Spleen (tissue), 11 donors: Measurements from ENCODE around the gene CWF19L1. TPM values are rescaled to one million over a fixed set of nuclear protein-coding genes. Genes with fewer than 3 reads are reported as not detected.

Experiments
- DNase-seq: peaks from one replicate; pipeline ENCODE4 v3.0.0-alpha.2; 2020
- H3K27ac ChIP-seq, 8 donors: fragments of 200-600 bp; sonication (generic) in 7 of 8; 1 replicate in 4 of 8; 2 replicates in 4 of 8; pipeline versions ENCODE4 v1.5.0 to v1.8.0; 2016 to 2021; ENCODE audit warnings: inconsistent platforms in 4 of 8, mild to moderate bottlenecking in 4 of 8, moderate library complexity in 1 of 8
- H3K27me3 ChIP-seq, 7 donors: fragments of 200-600 bp; sonication (generic) in 6 of 7; replicated peaks in 1 of 7; 1 replicate in 4 of 7; 2 replicates in 3 of 7; pipeline versions ENCODE4 v1.5.0 to v1.8.0; 2016 to 2021; ENCODE audit warnings: inconsistent platforms in 3 of 7, mild to moderate bottlenecking in 1 of 7
- H3K36me3 ChIP-seq, 6 donors: fragments of 200-600 bp; sonication (generic) in 5 of 6; 1 replicate in 4 of 6; 2 replicates in 2 of 6; pipeline versions ENCODE4 v1.5.0 to v1.8.0; 2016 to 2021; ENCODE audit warnings: inconsistent platforms in 2 of 6
- H3K4me1 ChIP-seq, 6 donors: fragments of 200-600 bp; sonication (generic) in 5 of 6; 1 replicate in 3 of 6; 2 replicates in 3 of 6; pipeline versions ENCODE4 v1.5.0 to v1.8.0; 2016 to 2021; ENCODE audit warnings: inconsistent platforms in 3 of 6
- H3K4me3 ChIP-seq, 8 donors: fragments of 200-600 bp; sonication (generic) in 7 of 8; 1 replicate in 4 of 8; 2 replicates in 4 of 8; pipeline versions ENCODE4 v1.5.0 to v1.8.0; 2016 to 2021; ENCODE audit warnings: inconsistent platforms in 4 of 8, mild to moderate bottlenecking in 4 of 8, moderate library complexity in 2 of 8
- H3K9me3 ChIP-seq, 8 donors: fragments of 200-600 bp; sonication (generic) in 7 of 8; 1 replicate in 4 of 8; 2 replicates in 4 of 8; pipeline versions ENCODE4 v1.5.0 to v1.8.0; 2016 to 2021; ENCODE audit warnings: inconsistent platforms in 4 of 8
- POLR2A ChIP-seq, 3 donors: fragments of 450-650 bp; IDR thresholded peaks; one replicate each; pipeline ENCODE4 v1.5.1; 2017; ENCODE audit warnings: antibody characterized with exemption in 3 of 3, mild to moderate bottlenecking in 1 of 3
- POLR2AphosphoS5 ChIP-seq, 3 donors: sonication (generic); formaldehyde crosslinking; IDR thresholded peaks; one replicate each; pipeline ENCODE4 v1.5.1; 2017; ENCODE audit warnings: antibody characterized with exemption in 3 of 3
- WGBS, 5 donors: extraction: QIAGEN DNeasy Blood & Tissue Kit in 3 of 5; methylation state at CpG; one replicate each; pipeline versions ENCODE4 v1.1.5 to v1.1.7; 2013 to 2018; 5-methylcytosine and 5-hydroxymethylcytosine counted together
- intact Hi-C: fragments of 100-400 bp; cut with DNase I; formaldehyde crosslinking; loops from one replicate; pipeline ENCODE4 v1.15.0; 2023; ENCODE audit warnings: low total_unique reads
- polyA plus RNA-seq, 3 donors: library from polyadenylated mRNA; stranded (reverse); fragments of 200-250 nt; gene quantifications; one replicate each; pipeline ENCODE4 v1.2.1, GENCODE V29; 2013
- total RNA-seq, 7 donors: library from RNA; depleted of rRNA in 3 of 7; stranded (reverse); fragments of >200 nt in 3 of 7; fragmentation: NEBNext Ultra II Directional in 4 of 7; extraction: Animal tissue kit (Norgen Biotek cat#: 25700) in 4 of 7; gene quantifications; one replicate each; pipeline versions ENCODE4 v1.1.0 to v1.2.1, GENCODE V29; 2016 to 2021
- TF ChIP-seq, protein P1 (sequence below), 11 experiments: fragments of 200-600 bp in 7 of 11; fragments of 450-650 bp in 4 of 11; sonication (generic) in 4 of 11; IDR thresholded peaks in 8 of 11; conservative IDR thresholded peaks in 3 of 11; 1 replicate in 7 of 11; 2 replicates in 4 of 11; pipeline versions ENCODE4 v1.4.0 to v1.8.0; 2016 to 2021; ENCODE audit warnings: antibody characterized with exemption in 11 of 11, inconsistent platforms in 4 of 11, mild to moderate bottlenecking in 1 of 11
- donor health status: healthy with polysubstance abuse.
- donor health status: DM: no; HTN: no; CAD: no; lungs with moderate emphysema.
- donor health status: DM: no; HTN: no; CAD: no.
- donor health status: Bipolar disorder and iron deficiency.
- donor health status: healthy.
- donor health status: DM: no; HTN: no; CAD: no.
- donor health status: DM: yes; HTN: yes; CAD: no.

Gene CWF19L1
- total and polyA plus RNA-seq, 10 donors = 17.8 to 42.1 (median 29.9) TPM

DNA sequence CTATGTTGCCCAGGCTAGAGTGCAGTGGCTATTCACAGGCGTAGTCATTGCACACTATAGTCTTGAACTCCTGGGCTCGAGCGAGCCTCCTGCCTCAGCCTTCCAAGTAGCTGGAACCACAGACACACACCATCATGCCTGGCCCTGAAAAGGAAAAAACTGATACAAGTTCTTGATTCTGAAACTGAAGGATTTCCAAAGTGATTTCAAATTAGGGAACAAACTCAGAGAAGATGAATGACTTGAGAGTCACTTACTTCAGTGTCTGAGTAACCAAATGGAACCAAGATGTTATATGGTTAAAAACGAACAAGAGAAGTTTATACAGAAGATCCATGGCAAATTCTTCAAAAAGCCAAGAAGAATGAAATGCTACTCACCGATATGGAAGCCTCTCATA, 14.4 kb downstream of the CWF19L1 start:
- Histone ChIP-seq H3K4me3 (no peak overlapping the region), H3K36me3 (peaks cover 13 to 100% (median 92%) of the 10 kb centered on the region in 6 donors), H3K27ac (peak overlapping the region in 1 of 8 donors; percentile 87), H3K4me1 (peaks cover 0 to 42% (median 10%) of the 10 kb centered on the region in 6 donors), H3K27me3 (no peaks in the 10 kb centered on the region), H3K9me3 (no peaks in the 10 kb centered on the region)
- WGBS, 5 donors = 95 to 97% (median 96%) methylated on average over 5 of the region's 5 CpGs
- intact Hi-C loops = no loop called here
- no peak for DNase-seq
- TF ChIP-seq, protein P1, sequence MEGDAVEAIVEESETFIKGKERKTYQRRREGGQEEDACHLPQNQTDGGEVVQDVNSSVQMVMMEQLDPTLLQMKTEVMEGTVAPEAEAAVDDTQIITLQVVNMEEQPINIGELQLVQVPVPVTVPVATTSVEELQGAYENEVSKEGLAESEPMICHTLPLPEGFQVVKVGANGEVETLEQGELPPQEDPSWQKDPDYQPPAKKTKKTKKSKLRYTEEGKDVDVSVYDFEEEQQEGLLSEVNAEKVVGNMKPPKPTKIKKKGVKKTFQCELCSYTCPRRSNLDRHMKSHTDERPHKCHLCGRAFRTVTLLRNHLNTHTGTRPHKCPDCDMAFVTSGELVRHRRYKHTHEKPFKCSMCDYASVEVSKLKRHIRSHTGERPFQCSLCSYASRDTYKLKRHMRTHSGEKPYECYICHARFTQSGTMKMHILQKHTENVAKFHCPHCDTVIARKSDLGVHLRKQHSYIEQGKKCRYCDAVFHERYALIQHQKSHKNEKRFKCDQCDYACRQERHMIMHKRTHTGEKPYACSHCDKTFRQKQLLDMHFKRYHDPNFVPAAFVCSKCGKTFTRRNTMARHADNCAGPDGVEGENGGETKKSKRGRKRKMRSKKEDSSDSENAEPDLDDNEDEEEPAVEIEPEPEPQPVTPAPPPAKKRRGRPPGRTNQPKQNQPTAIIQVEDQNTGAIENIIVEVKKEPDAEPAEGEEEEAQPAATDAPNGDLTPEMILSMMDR (IDR thresholded peaks at IDR 0.05 in 8 of 11, conservative IDR thresholded peaks at IDR 0.05 in 3 of 11) = no peak
- TF ChIP-seq POLR2A (IDR thresholded peaks at IDR 0.05) = no peak
- TF ChIP-seq POLR2AphosphoS5 (IDR thresholded peaks at IDR 0.05) = no peak

- 95 to 97% (median 97%) methylated on average over 7 of the region's 7 CpGs for WGBS, 5 donors
- Histone ChIP-seq H3K9me3 (no peaks in the 10 kb centered on the region), H3K27ac (no peak overlapping the region), H3K4me1 (peaks cover 0 to 5% (median under 1%) of the 10 kb centered on the region in 6 donors), H3K4me3 (no peak overlapping the region), H3K36me3 (peaks cover 14 to 100% (median 97%) of the 10 kb centered on the region in 6 donors), H3K27me3 (no peaks in the 10 kb centered on the region)
- intact Hi-C loops = no loop called here
- no peak for DNase-seq
- TF ChIP-seq, protein P1 (IDR thresholded peaks at IDR 0.05 in 8 of 11, conservative IDR thresholded peaks at IDR 0.05 in 3 of 11) = no peak
- TF ChIP-seq POLR2AphosphoS5 (IDR thresholded peaks at IDR 0.05) (peak in 1 of 3 donors; percentile 23), POLR2A (IDR thresholded peaks at IDR 0.05) (no peak)
These were observed 18.6 kb downstream of the CWF19L1 start for GRCh38 chr10:100248820-100249219.

- TF ChIP-seq POLR2AphosphoS5 (IDR thresholded peaks at IDR 0.05) = no peak
- no peak overlapping the region for H3K4me3 ChIP-seq
- no peaks in the 10 kb centered on the region for H3K27me3 ChIP-seq
- intact Hi-C loops = no loop called here
- H3K27ac ChIP-seq = no peak overlapping the region
- DNase-seq = no peak
- peaks cover 8 to 100% (median 97%) of the 10 kb centered on the region in 6 donors for H3K36me3 ChIP-seq
- WGBS, 5 donors = 93 to 98% (median 95%) methylated on average over 5 of the region's 5 CpGs
- no peaks in the 10 kb centered on the region for H3K9me3 ChIP-seq
- no peaks in the 10 kb centered on the region for H3K4me1 ChIP-seq
These were observed 21.8 kb downstream of the CWF19L1 start for GRCh38 chr10:100245484-100246220.

DNA sequence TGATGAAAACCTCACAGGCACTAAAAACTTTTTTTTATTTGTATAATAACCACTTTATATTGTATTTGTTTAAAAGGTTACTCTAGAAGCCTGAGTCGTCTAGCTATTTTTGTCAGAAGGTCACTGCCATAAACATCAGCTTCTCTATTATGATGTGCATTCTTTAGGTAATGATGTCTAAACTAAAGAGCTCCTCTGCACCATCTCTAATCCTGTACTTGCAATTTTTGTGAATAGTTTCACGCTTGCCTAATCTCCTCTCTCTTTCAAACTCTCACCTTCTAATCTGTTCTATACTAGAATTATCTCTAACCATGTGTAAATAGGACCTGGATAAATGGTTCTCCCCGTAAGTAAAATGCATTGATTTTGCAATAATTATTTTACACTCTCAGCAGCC, 27.6 kb downstream of the CWF19L1 start:
- Histone ChIP-seq H3K27me3 (no peaks in the 10 kb centered on the region), H3K4me1 (no peaks in the 10 kb centered on the region), H3K4me3 (no peak overlapping the region), H3K27ac (no peak overlapping the region), H3K9me3 (no peaks in the 10 kb centered on the region), H3K36me3 (peaks cover 3 to 100% (median 93%) of the 10 kb centered on the region in 6 donors)
- DNase-seq = no peak
- intact Hi-C loops = no loop called here
- TF ChIP-seq, protein P1 (IDR thresholded peaks at IDR 0.05 in 8 of 11, conservative IDR thresholded peaks at IDR 0.05 in 3 of 11) = no peak
- no peak for TF ChIP-seq POLR2A (IDR thresholded peaks at IDR 0.05)
- TF ChIP-seq POLR2AphosphoS5 (IDR thresholded peaks at IDR 0.05) = no peak
- 88 to 95% (median 93%) methylated on average over 3 of the region's 3 CpGs for WGBS, 5 donors
